HepG2 (cell line): ENCODE measurements around the gene VTN. TPM values are rescaled to one million over a fixed set of nuclear protein-coding genes. Genes with fewer than 3 reads are reported as not detected.

Experiments
- ELK4 ChIP-seq: sonication (generic); formaldehyde crosslinking; IDR thresholded peaks from 2 replicates; pipeline ENCODE4 v1.9.0; 2021; ENCODE audit warnings: missing genetic modification reagents, borderline replicate concordance
- HMGXB4 ChIP-seq, 2 experiments: sonication (generic) in 1 of 2; formaldehyde crosslinking in 1 of 2; IDR thresholded peaks; 2 replicates each; pipeline versions ENCODE4 v1.4.0 to v1.6.1; 2018 to 2020; ENCODE audit warnings: missing genetic modification reagents in 2 of 2, borderline replicate concordance in 1 of 2, low read depth in 1 of 2, mild to moderate bottlenecking in 1 of 2, missing biosample characterization in 1 of 2
- JUND ChIP-seq: sonication (generic); formaldehyde crosslinking; IDR thresholded peaks from 2 replicates; pipeline ENCODE4 v1.8.0; 2022; ENCODE audit warnings: mild to moderate bottlenecking, missing genetic modification reagents
- MAFF ChIP-seq: IDR thresholded peaks from 2 replicates; pipeline ENCODE4 v1.6.1; 2011; ENCODE audit warnings: low read depth, low read length, improper control_type of control experiment
- MYNN ChIP-seq: sonication (generic); formaldehyde crosslinking; IDR thresholded peaks from 2 replicates; pipeline ENCODE4 v1.4.0; 2020; ENCODE audit warnings: mild to moderate bottlenecking, low read depth, missing genetic modification reagents
- NFIB ChIP-seq: sonication (generic); formaldehyde crosslinking; IDR thresholded peaks from 2 replicates; pipeline ENCODE4 v1.9.0; 2021; ENCODE audit warnings: missing genetic modification reagents, mild to moderate bottlenecking, borderline replicate concordance
- PAX8 ChIP-seq: sonication (generic); formaldehyde crosslinking; IDR thresholded peaks from 2 replicates; pipeline ENCODE4 v1.8.0; 2022; ENCODE audit warnings: mild to moderate bottlenecking, missing genetic modification reagents, borderline replicate concordance
- PLSCR1 ChIP-seq: sonication (generic); formaldehyde crosslinking; IDR thresholded peaks from 2 replicates; pipeline ENCODE4 v1.5.0; 2020; ENCODE audit warnings: missing genetic modification reagents, mild to moderate bottlenecking, borderline replicate concordance
- RARA ChIP-seq: IDR thresholded peaks from 2 replicates; pipeline ENCODE4 v1.6.1; 2016; ENCODE audit warnings: missing genetic modification reagents, missing compliant biosample characterization
- SKIL ChIP-seq: sonication (generic); formaldehyde crosslinking; IDR thresholded peaks from 2 replicates; pipeline ENCODE4 v1.8.0; 2022; ENCODE audit warnings: missing genetic modification reagents, mild to moderate bottlenecking, moderate library complexity, borderline replicate concordance
- XBP1 ChIP-seq: sonication (generic); formaldehyde crosslinking; IDR thresholded peaks from 2 replicates; pipeline ENCODE4 v1.5.0; 2020; ENCODE audit warnings: missing genetic modification reagents
- ZBTB8A ChIP-seq: sonication (generic); formaldehyde crosslinking; IDR thresholded peaks from 2 replicates; pipeline ENCODE4 v1.4.0; 2020; ENCODE audit warnings: mild to moderate bottlenecking, low read depth, missing genetic modification reagents, borderline replicate concordance
- ZKSCAN5 ChIP-seq: sonication (generic); formaldehyde crosslinking; IDR thresholded peaks from 2 replicates; pipeline ENCODE4 v1.5.1; 2020; ENCODE audit warnings: mild to moderate bottlenecking, missing genetic modification reagents
- ZNF34 ChIP-seq: sonication (generic); formaldehyde crosslinking; IDR thresholded peaks from 2 replicates; pipeline ENCODE4 v1.4.0; 2020; ENCODE audit warnings: mild to moderate bottlenecking, missing genetic modification reagents, borderline replicate concordance
- ZNF350 ChIP-seq: sonication (generic); formaldehyde crosslinking; IDR thresholded peaks from 2 replicates; pipeline ENCODE4 v1.4.0; 2020; ENCODE audit warnings: mild to moderate bottlenecking, low read depth, missing genetic modification reagents, borderline replicate concordance
- ZNF430 ChIP-seq: sonication (generic); formaldehyde crosslinking; IDR thresholded peaks from 2 replicates; pipeline ENCODE4 v1.9.0; 2021; ENCODE audit warnings: mild to moderate bottlenecking, missing genetic modification reagents
- ZNF530 ChIP-seq: sonication (generic); formaldehyde crosslinking; IDR thresholded peaks from 2 replicates; pipeline ENCODE4 v1.5.0; 2020; ENCODE audit warnings: low read depth, mild to moderate bottlenecking, missing genetic modification reagents
- ZNF563 ChIP-seq: sonication (generic); formaldehyde crosslinking; IDR thresholded peaks from 2 replicates; pipeline ENCODE4 v1.8.0; 2022; ENCODE audit warnings: mild to moderate bottlenecking, moderate library complexity, missing genetic modification reagents
- ZNF792 ChIP-seq: IDR thresholded peaks from 2 replicates; pipeline ENCODE4 v1.6.1; 2016
- polyA plus RNA-seq, 8 experiments: library from polyadenylated mRNA; depleted of rRNA in 3 of 8; stranded (reverse) in 7 of 8; unstranded in 1 of 8; fragments of >200 nt; fragmentation: Illumina TruSeq in 4 of 8; extraction: Trizol in 4 of 8; gene quantifications; 2 replicates each; pipeline versions ENCODE4 v1.2.1 to v1.2.3, GENCODE V29; 2011 to 2016; ENCODE audit warnings: low read depth in 4 of 8, missing spikeins in 1 of 8, mixed read lengths in 1 of 8; ENCODE audit not compliant: insufficient read depth in 1 of 8
- total RNA-seq, 5 experiments: library from RNA; depleted of rRNA; stranded (reverse); fragments of >200 nt; fragmentation: Illumina TruSeq; extraction: Trizol; gene quantifications; 2 replicates each; pipeline ENCODE4 v1.2.3, GENCODE V29; 2016; ENCODE audit warnings: low read depth in 1 of 5
- TF ChIP-seq, protein P1 (sequence below): sonication (generic); formaldehyde crosslinking; IDR thresholded peaks from 2 replicates; pipeline ENCODE4 v1.5.0; 2020; ENCODE audit warnings: missing genetic modification reagents, mild to moderate bottlenecking, borderline replicate concordance
- TF ChIP-seq, protein P2 (sequence below): sonication (generic); formaldehyde crosslinking; IDR thresholded peaks from 2 replicates; pipeline ENCODE4 v1.8.1; 2023; ENCODE audit warnings: mild to moderate bottlenecking, missing genetic modification reagents

Gene VTN
- total and polyA plus RNA-seq, 2 of the 13 experiments (the other 11 are each of a cell fraction or from before 2014, with no cell fraction given) = 108 to 131 TPM

DNA sequence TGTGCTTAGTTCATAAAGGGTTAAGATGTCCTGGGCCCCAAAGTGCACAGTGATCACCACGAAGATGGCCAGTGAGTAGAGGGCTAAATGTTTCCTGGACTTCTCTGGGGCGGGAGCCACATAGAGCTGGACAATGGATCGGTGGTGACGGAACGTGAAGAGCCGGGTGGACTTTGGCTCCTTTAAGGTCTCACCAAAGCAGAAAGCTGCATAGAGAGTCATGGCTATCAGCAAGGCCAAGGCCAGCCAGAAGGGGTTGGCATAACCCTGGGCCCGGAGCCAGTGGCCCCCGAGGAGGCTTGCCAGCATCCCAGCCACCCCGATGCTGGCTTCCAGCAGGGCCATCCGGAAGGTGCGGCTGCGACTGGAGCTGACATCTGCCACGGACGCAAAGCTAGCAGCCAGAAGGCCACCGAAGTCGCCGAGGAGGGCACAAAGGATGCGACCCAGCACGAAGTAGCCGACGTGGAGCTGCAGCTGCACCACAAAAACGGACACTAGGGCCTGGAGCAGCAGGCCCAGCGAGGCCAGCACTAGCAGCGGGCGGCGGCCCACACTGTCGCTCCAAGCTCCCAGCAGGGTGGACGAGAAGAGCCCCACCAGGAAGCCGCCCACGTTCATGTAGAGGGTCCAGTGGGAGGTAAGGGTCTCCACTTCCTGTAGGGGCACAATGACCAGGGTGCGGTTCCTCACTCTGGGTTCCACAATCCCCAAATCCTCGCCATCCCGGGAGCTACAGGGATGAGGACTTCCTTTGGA is 34.9 kb upstream of the VTN start (continued):
- TF ChIP-seq ZNF530 (CRISPR knock-in tag) = 0 out of 2 replicates have a peak, but pooled peaks have one; percentile 39
- TF ChIP-seq PLSCR1 (CRISPR knock-in tag) = no peak
- TF ChIP-seq HMGXB4 (CRISPR knock-in tag; IDR thresholded peaks at IDR 0.05; ENCODE audit: borderline replicate concordance in 1 of 2, low read depth in 1 of 2) = no peak; a peak in 1 of 4 replicates
- TF ChIP-seq PAX8 (CRISPR knock-in tag) = no peak
- peak; percentile 57; the same call in 1 of the 2 replicates for TF ChIP-seq ZNF350 (CRISPR knock-in tag)
- TF ChIP-seq, protein P1, sequence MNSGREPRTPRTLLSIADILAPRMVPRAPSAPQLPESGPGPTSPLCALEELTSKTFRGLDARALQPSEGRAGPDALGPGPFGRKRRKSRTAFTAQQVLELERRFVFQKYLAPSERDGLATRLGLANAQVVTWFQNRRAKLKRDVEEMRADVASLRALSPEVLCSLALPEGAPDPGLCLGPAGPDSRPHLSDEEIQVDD = peak; percentile 70; the same call in 1 of the 2 replicates
- TF ChIP-seq ZNF792 (CRISPR knock-in tag) = 0 out of 2 replicates have a peak, but pooled peaks have one; percentile 54
- 0 out of 2 replicates have a peak, but pooled peaks have one; percentile 54 for TF ChIP-seq ZNF430
- no peak for TF ChIP-seq ZNF34
- TF ChIP-seq, protein P2, sequence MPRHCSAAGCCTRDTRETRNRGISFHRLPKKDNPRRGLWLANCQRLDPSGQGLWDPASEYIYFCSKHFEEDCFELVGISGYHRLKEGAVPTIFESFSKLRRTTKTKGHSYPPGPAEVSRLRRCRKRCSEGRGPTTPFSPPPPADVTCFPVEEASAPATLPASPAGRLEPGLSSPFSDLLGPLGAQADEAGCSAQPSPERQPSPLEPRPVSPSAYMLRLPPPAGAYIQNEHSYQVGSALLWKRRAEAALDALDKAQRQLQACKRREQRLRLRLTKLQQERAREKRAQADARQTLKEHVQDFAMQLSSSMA (CRISPR knock-in tag) = no peak
- TF ChIP-seq ZNF563 (CRISPR knock-in tag) = peak; percentile 42; the same call in 1 of the 2 replicates
- TF ChIP-seq RARA = peak; percentile 83
- no peak for TF ChIP-seq ELK4 (CRISPR knock-in tag)
- TF ChIP-seq ZKSCAN5 (CRISPR knock-in tag) = no peak
- no peak for TF ChIP-seq MYNN
- TF ChIP-seq XBP1 (CRISPR knock-in tag) = no peak
- no peak for TF ChIP-seq MAFF
- TF ChIP-seq NFIB (CRISPR knock-in tag) = no peak
- TF ChIP-seq SKIL (CRISPR knock-in tag) = peak; percentile 35
- TF ChIP-seq JUND = no peak
- TF ChIP-seq ZBTB8A (CRISPR knock-in tag) = no peak
